Measurements from ENCODE around the gene CCDC107.

CCDC107 gene

GRCh38 chr9:35627575-35627974 is 30.5 kb upstream of the CCDC107 start:
- Histone ChIP-seq H3K4me2 (ENCODE audit: low read length) (no peak overlapping the region), H3K9me2 (ENCODE audit: low read depth, low read length) (no peaks in the 10 kb centered on the region), H3K79me2 (ENCODE audit: insufficient read depth, low read length) (no peaks in the 10 kb centered on the region), H3K36me3 (ENCODE audit: insufficient read depth, low read length) (no peaks in the 10 kb centered on the region), H3K9me3 (ENCODE audit: low read length) (no peaks in the 10 kb centered on the region), H4K20me1 (ENCODE audit: insufficient read depth, low read length) (no peaks in the 10 kb centered on the region), H3K27me3 (ENCODE audit: insufficient read depth, low read length) (no peaks in the 10 kb centered on the region), H3K4me1 (ENCODE audit: insufficient read depth, low read length, severe bottlenecking) (no peaks in the 10 kb centered on the region), H3F3A (ENCODE audit: insufficient read depth, low read length) (no peaks in the 10 kb centered on the region), H2AFZ (ENCODE audit: low read length) (no peak overlapping the region), H3K27ac (ENCODE audit: low read depth, low read length, poor library complexity, severe bottlenecking) (no peak overlapping the region), H3K4me3 (ENCODE audit: low read depth, low read length, poor library complexity, severe bottlenecking) (no peak overlapping the region), H3K9ac (ENCODE audit: low read length) (no peak overlapping the region)
- no peak for TF ChIP-seq EZH2 (IDR thresholded peaks at IDR 0.05; ENCODE audit: borderline replicate concordance, low read length)

GRCh38 chr9:35628389-35628991 is 29.6 kb upstream of the CCDC107 start:
- Histone ChIP-seq H3K27ac (ENCODE audit: low read depth, low read length, poor library complexity, severe bottlenecking) (peak overlapping the region; percentile 24), H3K4me1 (ENCODE audit: insufficient read depth, low read length, severe bottlenecking) (peaks cover under 1% of the 10 kb centered on the region), H3K9me3 (ENCODE audit: low read length) (no peaks in the 10 kb centered on the region), H3K79me2 (ENCODE audit: insufficient read depth, low read length) (no peaks in the 10 kb centered on the region), H3K4me2 (ENCODE audit: low read length) (no peak overlapping the region), H3F3A (ENCODE audit: insufficient read depth, low read length) (0 out of 2 replicates have a peak, but pooled peaks cover under 1% of the 10 kb centered on the region), H2AFZ (ENCODE audit: low read length) (no peak overlapping the region), H4K20me1 (ENCODE audit: insufficient read depth, low read length) (no peaks in the 10 kb centered on the region), H3K9ac (ENCODE audit: low read length) (no peak overlapping the region), H3K36me3 (ENCODE audit: insufficient read depth, low read length) (no peaks in the 10 kb centered on the region), H3K4me3 (ENCODE audit: low read depth, low read length, poor library complexity, severe bottlenecking) (no peak overlapping the region), H3K9me2 (ENCODE audit: low read depth, low read length) (no peaks in the 10 kb centered on the region), H3K27me3 (ENCODE audit: insufficient read depth, low read length) (no peaks in the 10 kb centered on the region)
- TF ChIP-seq EZH2 (IDR thresholded peaks at IDR 0.05; ENCODE audit: borderline replicate concordance, low read length): no peak
- TF ChIP-seq, protein P1, sequence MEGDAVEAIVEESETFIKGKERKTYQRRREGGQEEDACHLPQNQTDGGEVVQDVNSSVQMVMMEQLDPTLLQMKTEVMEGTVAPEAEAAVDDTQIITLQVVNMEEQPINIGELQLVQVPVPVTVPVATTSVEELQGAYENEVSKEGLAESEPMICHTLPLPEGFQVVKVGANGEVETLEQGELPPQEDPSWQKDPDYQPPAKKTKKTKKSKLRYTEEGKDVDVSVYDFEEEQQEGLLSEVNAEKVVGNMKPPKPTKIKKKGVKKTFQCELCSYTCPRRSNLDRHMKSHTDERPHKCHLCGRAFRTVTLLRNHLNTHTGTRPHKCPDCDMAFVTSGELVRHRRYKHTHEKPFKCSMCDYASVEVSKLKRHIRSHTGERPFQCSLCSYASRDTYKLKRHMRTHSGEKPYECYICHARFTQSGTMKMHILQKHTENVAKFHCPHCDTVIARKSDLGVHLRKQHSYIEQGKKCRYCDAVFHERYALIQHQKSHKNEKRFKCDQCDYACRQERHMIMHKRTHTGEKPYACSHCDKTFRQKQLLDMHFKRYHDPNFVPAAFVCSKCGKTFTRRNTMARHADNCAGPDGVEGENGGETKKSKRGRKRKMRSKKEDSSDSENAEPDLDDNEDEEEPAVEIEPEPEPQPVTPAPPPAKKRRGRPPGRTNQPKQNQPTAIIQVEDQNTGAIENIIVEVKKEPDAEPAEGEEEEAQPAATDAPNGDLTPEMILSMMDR (IDR thresholded peaks at IDR 0.05; ENCODE audit: low read length): no peak

DNA sequence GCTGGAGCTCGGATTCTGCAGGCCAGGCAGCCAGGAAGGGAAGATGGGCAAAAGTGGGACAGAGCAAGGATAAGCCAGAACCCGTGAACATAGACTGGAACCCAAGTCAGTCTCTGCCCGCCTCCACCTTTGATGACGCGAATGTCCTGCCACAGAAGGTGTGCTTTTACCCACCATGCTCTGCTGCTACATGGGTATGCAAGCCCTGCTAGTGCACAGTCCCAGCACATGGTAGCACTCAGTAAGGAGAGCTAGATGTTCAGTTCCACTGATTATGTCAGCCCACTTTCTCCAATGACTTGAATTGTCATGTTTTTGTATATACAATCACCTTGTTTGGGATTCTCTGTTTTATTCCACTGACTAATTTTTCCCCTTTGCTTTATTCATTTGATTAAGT is 28.5 kb upstream of the CCDC107 start:
- Histone ChIP-seq H2AFZ (ENCODE audit: low read length) (no peak overlapping the region), H3K4me2 (ENCODE audit: low read length) (no peak overlapping the region), H3K36me3 (ENCODE audit: insufficient read depth, low read length) (no peaks in the 10 kb centered on the region), H3F3A (ENCODE audit: insufficient read depth, low read length) (peaks cover 8% of the 10 kb centered on the region), H3K4me1 (ENCODE audit: insufficient read depth, low read length, severe bottlenecking) (peaks cover 12% of the 10 kb centered on the region), H3K4me3 (ENCODE audit: low read depth, low read length, poor library complexity, severe bottlenecking) (no peak overlapping the region), H3K9ac (ENCODE audit: low read length) (no peak overlapping the region), H3K9me3 (ENCODE audit: low read length) (no peaks in the 10 kb centered on the region), H4K20me1 (ENCODE audit: insufficient read depth, low read length) (no peaks in the 10 kb centered on the region), H3K9me2 (ENCODE audit: low read depth, low read length) (no peaks in the 10 kb centered on the region), H3K79me2 (ENCODE audit: insufficient read depth, low read length) (no peaks in the 10 kb centered on the region), H3K27me3 (ENCODE audit: insufficient read depth, low read length) (no peaks in the 10 kb centered on the region), H3K27ac (ENCODE audit: low read depth, low read length, poor library complexity, severe bottlenecking) (peak overlapping the region; percentile 24)
- no peak for TF ChIP-seq EZH2 (IDR thresholded peaks at IDR 0.05; ENCODE audit: borderline replicate concordance, low read length)
- TF ChIP-seq, protein P1 (IDR thresholded peaks at IDR 0.05; ENCODE audit: low read length): no peak

GRCh38 chr9:35635730-35636129 is 22.4 kb upstream of the CCDC107 start:
- H3K9me3 ChIP-seq (ENCODE audit: low read length): no peaks in the 10 kb centered on the region
- H3K9ac ChIP-seq (ENCODE audit: low read length): peak overlapping the region; percentile 45
- no peaks in the 10 kb centered on the region for H3K79me2 ChIP-seq (ENCODE audit: insufficient read depth, low read length)
- no peaks in the 10 kb centered on the region for H4K20me1 ChIP-seq (ENCODE audit: insufficient read depth, low read length)
- H3K27me3 ChIP-seq (ENCODE audit: insufficient read depth, low read length): no peaks in the 10 kb centered on the region
- H3F3A ChIP-seq (ENCODE audit: insufficient read depth, low read length): peaks cover 18% of the 10 kb centered on the region
- H3K9me2 ChIP-seq (ENCODE audit: low read depth, low read length): no peaks in the 10 kb centered on the region
- H3K4me3 ChIP-seq (ENCODE audit: low read depth, low read length, poor library complexity, severe bottlenecking): no peak overlapping the region
- peak overlapping the region; percentile 93 for H3K27ac ChIP-seq (ENCODE audit: low read depth, low read length, poor library complexity, severe bottlenecking)
- no peak overlapping the region for H2AFZ ChIP-seq (ENCODE audit: low read length)
- H3K4me2 ChIP-seq (ENCODE audit: low read length): peak overlapping the region; percentile 48
- peaks cover 9% of the 10 kb centered on the region for H3K36me3 ChIP-seq (ENCODE audit: insufficient read depth, low read length)
- peaks cover 63% of the 10 kb centered on the region for H3K4me1 ChIP-seq (ENCODE audit: insufficient read depth, low read length, severe bottlenecking)
- TF ChIP-seq EZH2 (IDR thresholded peaks at IDR 0.05; ENCODE audit: borderline replicate concordance, low read length): no peak
- TF ChIP-seq, protein P1 (IDR thresholded peaks at IDR 0.05; ENCODE audit: low read length): no peak

All from OCI-LY1 (cell line).